ENCODE results near the gene OR6K6.

The OR6K6 gene

GRCh38 chr1:158803678-158804077, 49.2 kb downstream of the OR6K6 start:
- Histone ChIP-seq H3K36me3 (ENCODE audit: insufficient read depth, low read length) (no peaks in the 10 kb centered on the region), H3K4me1 (ENCODE audit: insufficient read depth, low read length) (no peaks in the 10 kb centered on the region), H3K27ac (ENCODE audit: low read depth, low read length) (no peak overlapping the region), H3K9ac (ENCODE audit: low read depth, low read length) (no peak overlapping the region), H3K4me3 (ENCODE audit: low read length) (no peak overlapping the region), H3K27me3 (ENCODE audit: insufficient read depth, low read length) (no peaks in the 10 kb centered on the region), H3K9me3 (ENCODE audit: insufficient read depth, low read depth, low read length) (no peaks in the 10 kb centered on the region)
- 92% methylated on average over 1 of the region's 1 CpG for WGBS

Data from HUES64 (cell line).